Stomach (tissue), 9 donors: ENCODE measurements around the gene SPOP. TPM values are rescaled to one million over a fixed set of nuclear protein-coding genes. Genes with fewer than 3 reads are reported as not detected.
"Not testable (repeated sequence)": the region's sequence is repeated elsewhere in the genome, so short reads cannot be mapped to it uniquely, and the experiment has no call there.

Source experiments
- DNase-seq, 2 donors: peaks; one replicate each; pipeline versions ENCODE4 v3.0.0 to v3.0.0-alpha.2; 2013 to 2019
- H3K27ac ChIP-seq, 5 donors: fragments of 200-600 bp in 4 of 5; sonication (generic) in 4 of 5; one replicate each; pipeline ENCODE4 v1.5.1; 2013 to 2019; ENCODE audit warnings: mild to moderate bottlenecking in 1 of 5, moderate library complexity in 1 of 5
- H3K27me3 ChIP-seq, 3 donors: fragments of 200-600 bp; sonication (generic); one replicate each; pipeline ENCODE4 v1.5.1; 2017 to 2019; ENCODE audit warnings: mixed run types in 1 of 3
- H3K36me3 ChIP-seq, 4 donors: fragments of 200-600 bp; sonication (generic); 1 replicate in 3 of 4; 2 replicates in 1 of 4; pipeline ENCODE4 v1.5.1; 2016 to 2019
- H3K4me1 ChIP-seq, 4 donors: fragments of 200-600 bp; sonication (generic); one replicate each; pipeline ENCODE4 v1.5.1; 2016 to 2019
- H3K4me3 ChIP-seq, 4 donors: fragments of 200-600 bp; sonication (generic) in 3 of 4; one replicate each; pipeline ENCODE4 v1.5.1; 2016 to 2019; ENCODE audit warnings: mild to moderate bottlenecking in 1 of 4
- H3K9me3 ChIP-seq, 4 donors: fragments of 200-600 bp; sonication (generic); one replicate each; pipeline ENCODE4 v1.5.1; 2016 to 2019
- CTCF ChIP-seq, 7 experiments: fragments of 450-650 bp in 4 of 7; fragments of 200-600 bp in 3 of 7; sonication (generic) in 3 of 7; IDR thresholded peaks; one replicate each; pipeline ENCODE4 v1.5.1; 2016 to 2019; ENCODE audit warnings: antibody characterized with exemption in 7 of 7, control low read depth in 2 of 7, mild to moderate bottlenecking in 1 of 7
- EP300 ChIP-seq: sonication (generic); formaldehyde crosslinking; IDR thresholded peaks from one replicate; pipeline ENCODE4 v1.6.1; 2017; ENCODE audit warnings: antibody characterized with exemption
- POLR2A ChIP-seq, 4 donors: fragments of 450-650 bp; IDR thresholded peaks; one replicate each; pipeline ENCODE4 v1.6.1; 2016; ENCODE audit warnings: antibody characterized with exemption in 4 of 4, control low read depth in 2 of 4, mild to moderate bottlenecking in 1 of 4, moderate library complexity in 1 of 4
- POLR2AphosphoS5 ChIP-seq, 3 donors: sonication (generic); formaldehyde crosslinking; IDR thresholded peaks; one replicate each; pipeline ENCODE4 v1.6.1; 2016; ENCODE audit warnings: antibody characterized with exemption in 3 of 3
- WGBS, 5 donors: extraction: QIAGEN DNeasy Blood & Tissue Kit in 3 of 5; methylation state at CpG; one replicate each; pipeline versions ENCODE4 v1.1.5 to v1.1.7; 2013 to 2018; 5-methylcytosine and 5-hydroxymethylcytosine counted together
- intact Hi-C: fragments of 100-400 bp; cut with DNase I; formaldehyde crosslinking; loops from one replicate; pipeline ENCODE4 v1.15.1; 2023; ENCODE audit warnings: low total_unique reads
- polyA plus RNA-seq, 3 donors: library from polyadenylated mRNA; stranded (reverse); fragments of 200-250 nt; gene quantifications; one replicate each; pipeline ENCODE4 v1.2.3, GENCODE V29; 2013
- total RNA-seq, 5 donors: library from RNA; depleted of rRNA; stranded (reverse); fragments of >200 nt; gene quantifications; one replicate each; pipeline versions ENCODE4 v1.1.0 to v1.2.3, GENCODE V29; 2014 to 2016
- donor health status: healthy with polysubstance abuse.
- donor health status: Bipolar disorder and iron deficiency.
- donor health status: healthy.

SPOP gene
- total and polyA plus RNA-seq, 8 donors, result 17.5 to 309 (median 41.6) TPM

- no peak for TF ChIP-seq POLR2AphosphoS5 (IDR thresholded peaks at IDR 0.05)
- TF ChIP-seq EP300, result no peak
- no peak for TF ChIP-seq POLR2A (IDR thresholded peaks at IDR 0.05)
- no peak for TF ChIP-seq CTCF (IDR thresholded peaks at IDR 0.05)
- no peaks in the 10 kb centered on the region for H3K27me3 ChIP-seq
- peak overlapping the region in 1 of 5 donors; percentile 9 for H3K27ac ChIP-seq
- DNase-seq, result no peak
- H3K4me3 ChIP-seq, result no peak overlapping the region
- intact Hi-C loops, result no loop called here
- H3K36me3 ChIP-seq, result peaks cover 0 to 4% (median 2%) of the 10 kb centered on the region in 4 donors
- no peaks in the 10 kb centered on the region for H3K9me3 ChIP-seq
- 65 to 74% (median 69%) methylated on average over 6 of the region's 6 CpGs for WGBS, 5 donors
- peaks cover 19 to 25% (median 23%) of the 10 kb centered on the region in 4 donors for H3K4me1 ChIP-seq
Measured at GRCh38 chr17:49680314-49680713, 2.4 kb upstream of the SPOP start.

- 0 to 1% (median 0%) methylated on average over 13 to 34 of the region's 34 CpGs for WGBS, 5 donors
- peaks cover 0 to 18% (median 10%) of the 10 kb centered on the region in 4 donors for H3K36me3 ChIP-seq
- no peak for TF ChIP-seq POLR2A (IDR thresholded peaks at IDR 0.05)
- TF ChIP-seq POLR2AphosphoS5 (IDR thresholded peaks at IDR 0.05), result peak in 2 of 3 donors; percentile 88
- no peak for TF ChIP-seq EP300
- peak in 1 of 7 experiments; percentile 9 for TF ChIP-seq CTCF (IDR thresholded peaks at IDR 0.05)
- peak overlapping the region; percentile 51 to 75 (median 70) for H3K4me3 ChIP-seq
- H3K9me3 ChIP-seq, result no peaks in the 10 kb centered on the region
- H3K27me3 ChIP-seq, result no peaks in the 10 kb centered on the region
- peak; percentile 98 to 99 for DNase-seq
- H3K4me1 ChIP-seq, result peaks cover 27 to 51% (median 44%) of the 10 kb centered on the region in 4 donors
- peak overlapping the region; percentile 97 to 100 (median 99) for H3K27ac ChIP-seq
- intact Hi-C loops, result no loop called here
Measured at GRCh38 chr17:49677134-49677932, 564 bp downstream of the SPOP start.

- peak overlapping the region in 4 of 5 donors; percentile 98 to 100 (median 99) for H3K27ac ChIP-seq
- H3K4me1 ChIP-seq, result peaks cover 32 to 60% (median 52%) of the 10 kb centered on the region in 4 donors
- H3K36me3 ChIP-seq, result peaks cover 0 to 18% (median 10%) of the 10 kb centered on the region in 4 donors
- TF ChIP-seq POLR2AphosphoS5 (IDR thresholded peaks at IDR 0.05), result no peak
- TF ChIP-seq CTCF (IDR thresholded peaks at IDR 0.05), result no peak
- no peak for TF ChIP-seq POLR2A (IDR thresholded peaks at IDR 0.05)
- no peak for TF ChIP-seq EP300
- no peaks in the 10 kb centered on the region for H3K27me3 ChIP-seq
- WGBS, 5 donors, result 11 to 19% (median 15%) methylated on average over 5 of the region's 5 CpGs
- no peaks in the 10 kb centered on the region for H3K9me3 ChIP-seq
- H3K4me3 ChIP-seq, result peak overlapping the region; percentile 51 to 75 (median 70)
- DNase-seq, result peak in 1 of 2 donors; percentile 70
- intact Hi-C loops, result no loop called here
Measured at GRCh38 chr17:49676276-49676868, 1.5 kb downstream of the SPOP start.

GRCh38 chr17:49674507-49674906 lies 3.4 kb downstream of the SPOP start:
- H3K4me3 ChIP-seq, result no peak overlapping the region
- H3K36me3 ChIP-seq, result peaks cover 0 to 18% (median 10%) of the 10 kb centered on the region in 4 donors
- H3K27me3 ChIP-seq, result no peaks in the 10 kb centered on the region
- H3K27ac ChIP-seq, result peak overlapping the region in 3 of 5 donors; percentile 2 to 99 (median 4)
- no peaks in the 10 kb centered on the region for H3K9me3 ChIP-seq
- intact Hi-C loops, result no loop called here
- DNase-seq, result no peak
- TF ChIP-seq POLR2A (IDR thresholded peaks at IDR 0.05) (no peak), CTCF (IDR thresholded peaks at IDR 0.05) (no peak), EP300 (no peak), POLR2AphosphoS5 (IDR thresholded peaks at IDR 0.05) (no peak)
- H3K4me1 ChIP-seq, result peaks cover 46 to 78% (median 63%) of the 10 kb centered on the region in 4 donors

GRCh38 chr17:49673679-49674078 lies 4.2 kb downstream of the SPOP start:
- H3K27me3 ChIP-seq, H3K4me3 ChIP-seq, DNase-seq, H3K9me3 ChIP-seq, intact Hi-C loops: not testable (repeated sequence)
- WGBS, 5 donors, result 91 to 92% (median 92%) methylated on average over 6 of the region's 6 CpGs
- H3K4me1 ChIP-seq, result peaks cover 46 to 86% (median 63%) of the 10 kb centered on the region in 4 donors
- H3K27ac ChIP-seq, result peak overlapping the region in 3 of 5 donors; percentile 2 to 99 (median 4)
- H3K36me3 ChIP-seq, result peaks cover 0 to 18% (median 10%) of the 10 kb centered on the region in 4 donors
